H1 (cell line): ENCODE measurements around the gene L3MBTL1. TPM values are rescaled to one million over a fixed set of nuclear protein-coding genes. Genes with fewer than 3 reads are reported as not detected.

Source experiments
- HDAC6 ChIP-seq: IDR thresholded peaks from one replicate; pipeline ENCODE4 v1.7.1; 2012; ENCODE audit warnings: low read depth, mild to moderate bottlenecking, inconsistent platforms, low read length, moderate library complexity
- KDM4A ChIP-seq: IDR thresholded peaks from one replicate; pipeline ENCODE4 v1.7.1; 2012; ENCODE audit warnings: low read depth, mild to moderate bottlenecking, moderate library complexity, low read length, inconsistent platforms; ENCODE audit not compliant: severe bottlenecking
- TCF12 ChIP-seq: IDR thresholded peaks from 2 replicates; pipeline ENCODE4 v1.6.1; 2011; ENCODE audit warnings: low read depth, mild to moderate bottlenecking, low read length
- polyA plus RNA-seq, 7 experiments: library from polyadenylated mRNA; depleted of rRNA in 3 of 7; stranded (reverse) in 5 of 7; unstranded in 2 of 7; fragments of >200 nt in 5 of 7; fragments of 200-250 nt in 2 of 7; gene quantifications; 1 replicate in 5 of 7; 2 replicates in 1 of 7; 4 replicates in 1 of 7; pipeline versions ENCODE4 v1.2.1 to v1.2.3, GENCODE V29; 2011 to 2013; ENCODE audit warnings: missing spikeins in 2 of 7, mixed read lengths in 2 of 7
- total RNA-seq: library from RNA; stranded (reverse); fragmentation: NEBNext Ultra II Directional; extraction: Animal tissue kit (Norgen Biotek cat#: 25700); gene quantifications from 2 replicates; pipeline ENCODE4 v1.2.1, GENCODE V29; 2021

L3MBTL1 gene
- total and polyA plus RNA-seq, 2 of the 8 experiments (the other 6 are each of a cell fraction or from before 2014, with no cell fraction given), result 11.9 to 17.0 TPM

- TF ChIP-seq TCF12 (no peak), KDM4A (no peak), HDAC6 (no peak)
- TF ChIP-seq, all 59 proteins: peak for 0
Observed at GRCh38 chr20:43536041-43536816, 28.7 kb downstream of the L3MBTL1 start (continued).
